ENCODE measurements around the gene CTNNBL1. TPM values are rescaled to one million over a fixed set of nuclear protein-coding genes. Genes with fewer than 3 reads are reported as not detected.

Gene CTNNBL1
- total RNA-seq, 4 donors from 2014 or later, result 24.2 to 34.9 (median 31.6) TPM

DNA sequence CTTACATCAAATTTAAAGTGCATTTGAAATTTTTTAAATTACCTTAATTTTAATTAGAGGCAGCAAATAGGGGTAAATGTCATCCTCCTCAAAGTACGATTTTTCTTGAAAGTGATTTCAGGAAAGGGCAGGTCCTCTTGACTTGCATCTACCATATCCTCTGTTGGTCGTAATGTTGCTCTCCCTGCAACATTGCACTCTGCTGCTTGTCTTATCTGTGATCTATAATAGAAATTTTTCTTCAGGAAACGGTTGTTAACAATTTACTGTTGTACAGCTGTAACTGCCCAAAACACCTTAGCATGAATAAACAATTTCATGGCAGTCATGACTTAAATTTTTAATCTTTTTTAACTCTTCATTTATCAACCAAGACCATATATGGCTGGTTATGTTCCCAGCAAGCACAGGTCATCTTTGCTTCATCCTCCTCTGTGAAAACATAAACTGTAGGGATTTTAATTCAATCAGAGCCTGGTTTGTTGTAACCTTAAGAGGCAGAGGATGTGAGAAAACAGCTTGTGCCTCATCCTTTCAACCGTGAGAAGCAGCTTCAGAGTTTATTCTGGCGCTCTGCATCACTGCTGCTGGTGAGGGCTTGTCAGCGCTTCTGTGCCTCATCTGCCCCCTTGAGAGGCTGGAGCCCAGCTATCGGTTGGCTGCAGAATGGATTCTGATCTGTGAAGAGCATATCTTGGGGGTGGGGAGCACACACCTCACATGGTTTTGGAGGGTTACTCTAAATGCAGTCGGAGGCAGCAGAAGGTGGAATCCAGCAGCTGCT lies 56.0 kb downstream of the CTNNBL1 start:
- TF ChIP-seq, protein P1, sequence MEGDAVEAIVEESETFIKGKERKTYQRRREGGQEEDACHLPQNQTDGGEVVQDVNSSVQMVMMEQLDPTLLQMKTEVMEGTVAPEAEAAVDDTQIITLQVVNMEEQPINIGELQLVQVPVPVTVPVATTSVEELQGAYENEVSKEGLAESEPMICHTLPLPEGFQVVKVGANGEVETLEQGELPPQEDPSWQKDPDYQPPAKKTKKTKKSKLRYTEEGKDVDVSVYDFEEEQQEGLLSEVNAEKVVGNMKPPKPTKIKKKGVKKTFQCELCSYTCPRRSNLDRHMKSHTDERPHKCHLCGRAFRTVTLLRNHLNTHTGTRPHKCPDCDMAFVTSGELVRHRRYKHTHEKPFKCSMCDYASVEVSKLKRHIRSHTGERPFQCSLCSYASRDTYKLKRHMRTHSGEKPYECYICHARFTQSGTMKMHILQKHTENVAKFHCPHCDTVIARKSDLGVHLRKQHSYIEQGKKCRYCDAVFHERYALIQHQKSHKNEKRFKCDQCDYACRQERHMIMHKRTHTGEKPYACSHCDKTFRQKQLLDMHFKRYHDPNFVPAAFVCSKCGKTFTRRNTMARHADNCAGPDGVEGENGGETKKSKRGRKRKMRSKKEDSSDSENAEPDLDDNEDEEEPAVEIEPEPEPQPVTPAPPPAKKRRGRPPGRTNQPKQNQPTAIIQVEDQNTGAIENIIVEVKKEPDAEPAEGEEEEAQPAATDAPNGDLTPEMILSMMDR (IDR thresholded peaks at IDR 0.05), result no peak
- no peak for ATAC-seq (ENCODE audit: low FRiP score)
- no peak for DNase-seq (ENCODE audit: low spot score)

DNA sequence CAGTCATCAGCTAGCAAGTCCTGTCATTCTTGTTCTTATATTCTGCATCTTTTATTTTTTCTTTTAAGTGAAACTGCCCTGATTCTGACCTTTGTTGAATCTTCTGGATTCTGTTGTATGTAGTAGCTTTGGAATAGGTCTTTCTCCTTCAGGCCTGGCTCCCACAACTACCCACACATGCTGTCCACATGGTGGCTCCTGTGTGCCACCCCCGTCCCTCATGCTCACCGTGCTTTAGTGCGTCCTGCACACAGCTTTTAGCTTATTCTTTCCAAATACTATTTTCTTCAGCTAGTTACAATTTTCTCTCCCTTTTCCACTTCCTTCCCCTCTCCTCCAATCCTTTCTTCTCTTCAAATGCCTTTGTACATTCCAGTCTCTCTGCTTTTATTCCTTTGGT lies 61.8 kb downstream of the CTNNBL1 start:
- ATAC-seq (ENCODE audit: low FRiP score) (no peak), DNase-seq (ENCODE audit: low spot score) (no peak)
- TF ChIP-seq, protein P1 (IDR thresholded peaks at IDR 0.05), result no peak

DNA sequence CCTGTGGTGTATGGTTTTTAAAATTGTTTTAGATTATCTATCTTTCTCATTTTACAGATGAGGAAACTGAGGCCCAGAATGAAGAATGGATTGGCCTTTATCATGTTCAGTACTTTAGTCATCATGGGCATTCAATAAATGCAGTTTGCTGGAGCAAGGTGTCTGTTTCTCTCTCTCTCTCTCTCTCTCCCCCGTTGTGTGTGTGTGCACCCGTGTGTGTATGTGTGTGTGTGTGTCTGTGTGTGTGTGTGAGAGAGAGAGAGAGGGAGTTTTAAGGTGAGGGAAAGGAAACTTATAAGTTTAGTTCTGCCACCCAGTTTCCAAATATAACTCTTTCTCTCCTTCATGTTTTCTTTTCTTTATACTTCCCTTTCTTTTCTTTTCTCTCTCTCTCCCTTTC lies 62.4 kb downstream of the CTNNBL1 start:
- ATAC-seq (ENCODE audit: low FRiP score) (no peak), DNase-seq (ENCODE audit: low spot score) (no peak)
- TF ChIP-seq, protein P1 (IDR thresholded peaks at IDR 0.05), result no peak

DNA sequence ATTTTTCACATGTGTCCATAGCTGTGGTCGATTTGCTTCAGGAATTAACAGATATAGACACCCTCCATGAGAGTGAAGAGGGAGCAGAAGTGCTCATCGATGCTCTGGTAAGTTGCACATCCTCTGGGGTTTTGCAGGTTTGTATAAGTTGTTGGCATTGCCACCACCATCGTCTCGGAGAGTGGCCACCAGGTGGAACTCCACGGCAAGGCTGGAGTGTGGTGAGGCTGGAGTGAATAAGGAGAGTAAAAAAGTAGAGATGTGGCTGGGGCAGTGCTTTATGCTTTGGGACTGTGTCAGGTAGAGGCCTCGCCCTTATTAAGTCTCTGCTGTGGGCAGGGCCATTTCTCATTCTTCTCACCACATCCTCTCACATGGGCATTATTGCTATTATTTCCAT lies 63.7 kb downstream of the CTNNBL1 start:
- DNase-seq (ENCODE audit: low spot score), result no peak
- TF ChIP-seq, protein P1 (IDR thresholded peaks at IDR 0.05), result no peak
- ATAC-seq (ENCODE audit: low FRiP score), result no peak

DNA sequence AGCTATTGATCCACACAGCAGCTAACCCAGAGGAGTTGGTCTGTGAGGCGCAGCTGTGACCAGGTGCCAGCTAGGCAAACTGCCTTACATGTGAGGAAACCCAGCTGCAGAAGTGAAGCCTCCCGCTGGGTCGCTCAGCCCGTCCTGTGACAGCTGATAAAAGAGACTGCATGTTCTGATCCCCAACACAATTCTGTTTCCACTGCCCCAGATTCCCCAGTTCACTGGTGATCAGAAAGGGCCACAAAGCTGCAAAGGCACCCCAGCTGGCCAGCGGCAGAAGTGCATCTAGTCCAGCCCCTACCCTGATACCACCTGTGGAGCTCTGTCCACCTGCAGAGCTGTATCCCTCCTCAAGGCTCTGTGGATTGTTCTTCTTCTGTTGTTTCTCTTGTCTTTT lies 64.5 kb downstream of the CTNNBL1 start:
- no peak for DNase-seq (ENCODE audit: low spot score)
- ATAC-seq (ENCODE audit: low FRiP score), result no peak
- TF ChIP-seq, protein P1 (IDR thresholded peaks at IDR 0.05), result no peak

DNA sequence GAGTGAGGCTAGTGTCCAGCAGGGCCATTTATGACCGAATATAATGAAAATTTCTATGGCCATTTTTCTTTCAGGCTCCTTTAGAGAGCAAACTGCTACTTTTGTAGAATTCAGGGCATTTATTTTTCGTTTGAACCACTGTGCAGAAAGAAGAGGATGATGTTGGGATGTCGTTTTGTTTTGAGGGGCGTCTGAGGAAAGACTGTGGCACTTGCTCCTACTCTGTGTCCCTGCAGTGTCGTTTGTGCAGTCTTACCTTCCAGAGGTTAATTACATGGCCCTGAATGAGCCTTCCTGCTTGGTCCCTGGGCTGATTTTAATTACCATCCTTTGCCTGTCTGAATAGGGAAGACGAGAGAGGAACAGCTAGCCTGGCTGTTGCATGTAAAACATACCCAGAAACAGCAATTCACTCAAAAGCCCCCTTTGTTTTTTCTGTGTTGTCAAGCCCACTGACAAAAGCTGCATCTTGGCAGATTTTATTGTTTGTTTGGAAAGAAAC lies 65.3 kb downstream of the CTNNBL1 start:
- TF ChIP-seq, protein P1 (IDR thresholded peaks at IDR 0.05), result no peak
- no peak for DNase-seq (ENCODE audit: low spot score)
- no peak for ATAC-seq (ENCODE audit: low FRiP score)

DNA sequence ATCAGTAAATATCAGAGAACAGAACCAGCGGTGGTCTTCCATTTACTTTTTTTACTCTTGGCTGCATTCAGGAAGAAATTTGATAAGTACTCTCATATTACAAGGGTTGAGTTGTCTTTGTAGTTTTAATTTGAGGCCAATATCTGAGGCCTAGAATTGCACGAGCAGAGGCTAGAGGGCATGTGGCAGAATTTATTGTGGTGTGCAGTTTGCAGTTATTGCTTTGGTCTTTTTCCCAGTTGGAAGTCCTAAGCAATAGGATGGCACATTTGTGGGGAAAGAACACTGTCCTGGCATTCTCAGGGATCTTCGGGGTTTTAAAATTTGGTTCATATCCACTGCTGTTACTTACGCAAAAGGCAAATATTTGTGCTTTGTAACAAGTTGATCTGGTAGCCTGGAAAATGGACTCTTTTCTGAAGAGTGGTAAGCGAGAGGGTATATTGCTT lies 66.0 kb downstream of the CTNNBL1 start:
- ATAC-seq (ENCODE audit: low FRiP score) (no peak), DNase-seq (ENCODE audit: low spot score) (no peak)
- TF ChIP-seq, protein P1 (IDR thresholded peaks at IDR 0.05), result no peak
